GM12878 (cell line): ENCODE results near the gene FANCC. TPM values are rescaled to one million over a fixed set of nuclear protein-coding genes. Genes with fewer than 3 reads are reported as not detected.

ENCODE experiments used
- ATAC-seq: fragments of 200-7000 bp; cut with Tn5 transposase; 3 replicates; pipeline ENCODE4 v1.9.1; 2020; ENCODE audit warnings: mild to moderate bottlenecking, moderate library complexity
- BruUV-seq: library from RNA; stranded (reverse); fragments of 400-500 nt; replicated peaks from 2 replicates; lab custom pipeline; 2021; lab: Mats Ljungman, UMichigan
- CTCF ChIA-PET: fragments of 300-600 bp; sonication (Branson Sonifier 250); formaldehyde crosslinking; extraction: SDS; loops from one replicate; lab custom pipeline; 2021; ENCODE audit warnings: inconsistent platforms; lab: Yijun Ruan, JAX
- POLR2A ChIA-PET: fragments of 350-600 bp; formaldehyde crosslinking; extraction: SDS; loops from one replicate; lab custom pipeline; 2021; ENCODE audit warnings: inconsistent platforms; lab: Charles Lee
- RAD21 ChIA-PET: fragments of 300-600 bp; sonication (Branson Sonifier 250); formaldehyde crosslinking; loops from one replicate; lab custom pipeline; 2023; ENCODE audit warnings: antibody characterized with exemption; ENCODE audit not compliant: unreplicated experiment; lab: Charles Lee
- SMC1A ChIA-PET: fragments of 300-600 bp; sonication (Branson Sonifier 250); formaldehyde crosslinking; loops from one replicate; lab custom pipeline; 2023; ENCODE audit not compliant: unreplicated experiment, uncharacterized antibody; lab: Charles Lee
- DNase-seq: peaks from one replicate; pipeline ENCODE4 v3.0.0-alpha.2; 2011; ENCODE audit warnings: low read depth, low spot score
- FAIRE-seq: peaks from 3 replicates; lab custom pipeline; 2011; peaks lifted over from hg19 to GRCh38; lab: Jason Lieb, UNC
- H2AFZ ChIP-seq: 2 replicates; pipeline ENCODE4 v1.6.0; 2011; ENCODE audit warnings: low read depth, low read length, control low read depth; ENCODE audit not compliant: control insufficient read depth
- H3K27ac ChIP-seq: 2 replicates; pipeline ENCODE4 v1.5.1; 2011; ENCODE audit warnings: control low read depth; ENCODE audit not compliant: control insufficient read depth, insufficient read depth
- H3K27me3 ChIP-seq, 2 experiments: replicated peaks in 1 of 2; 2 replicates each; pipeline versions ENCODE4 v1.6.0 to v1.6.1; 2011; ENCODE audit warnings: low read length in 1 of 2; ENCODE audit not compliant: control insufficient read depth in 2 of 2, insufficient read depth in 2 of 2
- H3K36me3 ChIP-seq, 2 experiments: 2 replicates each; pipeline ENCODE4 v1.5.1; 2011; ENCODE audit warnings: low read length in 1 of 2; ENCODE audit not compliant: control insufficient read depth in 2 of 2, insufficient read depth in 2 of 2
- H3K4me1 ChIP-seq: 2 replicates; pipeline ENCODE4 v1.6.1; 2011; ENCODE audit warnings: mild to moderate bottlenecking, low read length, moderate library complexity, mixed read lengths; ENCODE audit not compliant: control insufficient read depth, insufficient read depth
- H3K4me2 ChIP-seq: 2 replicates; pipeline ENCODE4 v1.6.0; 2011; ENCODE audit warnings: control low read depth; ENCODE audit not compliant: control insufficient read depth, insufficient read depth
- H3K4me3 ChIP-seq: fragments of 200-600 bp; sonication (generic); 2 replicates; pipeline ENCODE4 v1.5.1; 2016
- H3K79me2 ChIP-seq: 2 replicates; pipeline ENCODE4 v1.6.0; 2011; ENCODE audit warnings: low read length; ENCODE audit not compliant: control insufficient read depth, insufficient read depth
- H3K9ac ChIP-seq: 2 replicates; pipeline ENCODE4 v1.8.0; 2011; ENCODE audit warnings: low read length, control low read depth, mixed read lengths; ENCODE audit not compliant: control insufficient read depth, insufficient read depth
- H3K9me3 ChIP-seq: replicated peaks from 3 replicates; pipeline ENCODE4 v1.5.1; 2011; ENCODE audit warnings: mild to moderate bottlenecking, low read length; ENCODE audit not compliant: control insufficient read depth, insufficient read depth
- H4K20me1 ChIP-seq: 2 replicates; pipeline ENCODE4 v1.6.0; 2011; ENCODE audit not compliant: control insufficient read depth, insufficient read depth
- MYC ChIP-seq: IDR thresholded peaks from 2 replicates; pipeline ENCODE4 v1.6.1; 2011; ENCODE audit warnings: mild to moderate bottlenecking, low read length, moderate library complexity, inconsistent platforms; ENCODE audit not compliant: insufficient read depth, insufficient replicate concordance, insufficient read length, severe bottlenecking
- PKNOX1 ChIP-seq: fragments of 450-650 bp; IDR thresholded peaks from 2 replicates; pipeline ENCODE4 v1.6.1; 2016; ENCODE audit warnings: mild to moderate bottlenecking
- RELB ChIP-seq: fragments of 450-650 bp; IDR thresholded peaks from 2 replicates; pipeline ENCODE4 v1.6.1; 2017; ENCODE audit warnings: low read depth, mild to moderate bottlenecking, moderate library complexity
- SPI1 ChIP-seq: IDR thresholded peaks from 2 replicates; pipeline ENCODE4 v1.6.1; 2011; ENCODE audit warnings: low read depth, mild to moderate bottlenecking, low read length, moderate library complexity, borderline replicate concordance; ENCODE audit not compliant: insufficient read depth
- WGBS: methylation state at CpG from one replicate; pipeline ENCODE4 v1.1.6; 2016; ENCODE audit warnings: low lambda C conversion rate; ENCODE audit not compliant: insufficient replicate concordance, insufficient coverage; ENCODE audit errors: missing lambda C conversion rate; 5-methylcytosine and 5-hydroxymethylcytosine counted together
- in situ Hi-C: fragments of 300-500 bp; cut with MboI; formaldehyde crosslinking; loops from 9 replicates; pipeline ENCODE4 v1.14.3; 2018; ENCODE audit warnings: mixed read lengths
- intact Hi-C: fragments of 100-400 bp; cut with micrococcal nuclease; formaldehyde crosslinking; loops from one replicate; pipeline ENCODE4 v1.14.2; 2022; ENCODE audit not compliant: unreplicated experiment
- polyA plus RNA-seq, 11 experiments: library from polyadenylated mRNA; depleted of rRNA in 4 of 11; unstranded in 6 of 11; stranded (reverse) in 5 of 11; fragments of >200 nt; fragmentation: Nextera tagmentation in 4 of 11; fragmentation: Illumina TruSeq in 1 of 11; extraction: Ambion mirVana in 4 of 11; extraction: Trizol in 1 of 11; gene quantifications; 1 replicate in 1 of 11; 2 replicates in 10 of 11; pipeline versions ENCODE4 v1.2.1 to v1.2.3, GENCODE V29; 2011 to 2016; ENCODE audit warnings: inconsistent platforms in 2 of 11, missing spikeins in 2 of 11, low read depth in 1 of 11
- total RNA-seq, 4 experiments: library from RNA; depleted of rRNA in 3 of 4; stranded (reverse); fragments of >200 nt in 3 of 4; fragmentation: Illumina TruSeq in 1 of 4; extraction: Trizol in 1 of 4; gene quantifications; 2 replicates each; pipeline versions ENCODE4 v1.2.1 to v1.2.3, GENCODE V29; 2013 to 2021

Gene FANCC
- total and polyA plus RNA-seq, 10 of the 15 experiments (the other 5 are each of a cell fraction or from before 2014, with no cell fraction given): 1.2 to 16.8 (median 10.5) TPM

- CTCF ChIA-PET: interaction anchor here (0.6 kb wide), 1 partner anchor 10 kb away, joined by 4 read pairs; no protein-coding TSS in a partner anchor
- peaks cover 11% of the 10 kb centered on the region for H3K4me1 ChIP-seq
- peak overlapping the region; percentile 51 for H3K4me2 ChIP-seq
- H3K9ac ChIP-seq: no peak overlapping the region
- 0 out of 2 replicates have a peak, but pooled peaks have one; percentile 24 for TF ChIP-seq SPI1
- no peak for TF ChIP-seq MYC
- H3K9me3 ChIP-seq: no peaks in the 10 kb centered on the region
- RAD21 ChIA-PET: no interaction called here
- SMC1A ChIA-PET: interaction anchor here (1.3 kb wide), 1 partner anchor 10 kb away, joined by 3 read pairs; no protein-coding TSS in a partner anchor
- H2AFZ ChIP-seq: peak overlapping the region; percentile 24
- 80% methylated on average over 5 of the region's 5 CpGs for WGBS
- FAIRE-seq (no peak), DNase-seq (no peak), ATAC-seq (peak; percentile 69)
- intact Hi-C loops: no loop called here
- in situ Hi-C loops: no loop called here
- H3K4me3 ChIP-seq: no peak overlapping the region
- no peaks in the 10 kb centered on the region for H3K79me2 ChIP-seq
- no peaks in the 10 kb centered on the region for H4K20me1 ChIP-seq
- POLR2A ChIA-PET: no interaction called here
- H3K27ac ChIP-seq: no peak overlapping the region
- no TSS peak for BruUV-seq
- H3K27me3 ChIP-seq: no peaks in the 10 kb centered on the region
- no peaks in the 10 kb centered on the region; a peak in 1 of 4 replicates for H3K36me3 ChIP-seq
Observed at GRCh38 chr9:95215336-95215898, 102.1 kb downstream of the FANCC start.

- no peaks in the 10 kb centered on the region for H3K36me3 ChIP-seq
- H3K79me2 ChIP-seq: no peaks in the 10 kb centered on the region
- H3K9me3 ChIP-seq: no peaks in the 10 kb centered on the region
- DNase-seq (no peak), FAIRE-seq (no peak), ATAC-seq (no peak)
- RAD21 ChIA-PET: interaction anchor here (1.5 kb wide), 1 partner anchor 8 kb away, joined by 4 read pairs; no protein-coding TSS in a partner anchor
- POLR2A ChIA-PET: no interaction called here
- H3K27me3 ChIP-seq: no peaks in the 10 kb centered on the region
- no peak overlapping the region for H3K27ac ChIP-seq
- H3K4me1 ChIP-seq: peaks cover 5% of the 10 kb centered on the region
- no peak overlapping the region for H2AFZ ChIP-seq
- TF ChIP-seq RELB: no peak
- TF ChIP-seq PKNOX1: 0 out of 2 replicates have a peak, but pooled peaks have one; percentile 8
- in situ Hi-C loops: no loop called here
- H3K4me3 ChIP-seq: no peak overlapping the region
- no peak overlapping the region for H3K9ac ChIP-seq
- CTCF ChIA-PET: interaction anchor here (1.5 kb wide), 1 partner anchor 8 kb away, joined by 4 read pairs; no protein-coding TSS in a partner anchor
- H4K20me1 ChIP-seq: no peaks in the 10 kb centered on the region
- no peak overlapping the region for H3K4me2 ChIP-seq
- BruUV-seq: no TSS peak
- intact Hi-C loops: no loop called here
- SMC1A ChIA-PET: interaction anchor here (1.0 to 2.2 kb wide), 2 partner anchors 9 to 11 kb away, joined by 4 to 9 read pairs; no protein-coding TSS in a partner anchor
Observed at GRCh38 chr9:95213117-95213516, 104.4 kb downstream of the FANCC start.
